ENCODE measurements around the gene MAP3K14.

The MAP3K14 gene

DNA sequence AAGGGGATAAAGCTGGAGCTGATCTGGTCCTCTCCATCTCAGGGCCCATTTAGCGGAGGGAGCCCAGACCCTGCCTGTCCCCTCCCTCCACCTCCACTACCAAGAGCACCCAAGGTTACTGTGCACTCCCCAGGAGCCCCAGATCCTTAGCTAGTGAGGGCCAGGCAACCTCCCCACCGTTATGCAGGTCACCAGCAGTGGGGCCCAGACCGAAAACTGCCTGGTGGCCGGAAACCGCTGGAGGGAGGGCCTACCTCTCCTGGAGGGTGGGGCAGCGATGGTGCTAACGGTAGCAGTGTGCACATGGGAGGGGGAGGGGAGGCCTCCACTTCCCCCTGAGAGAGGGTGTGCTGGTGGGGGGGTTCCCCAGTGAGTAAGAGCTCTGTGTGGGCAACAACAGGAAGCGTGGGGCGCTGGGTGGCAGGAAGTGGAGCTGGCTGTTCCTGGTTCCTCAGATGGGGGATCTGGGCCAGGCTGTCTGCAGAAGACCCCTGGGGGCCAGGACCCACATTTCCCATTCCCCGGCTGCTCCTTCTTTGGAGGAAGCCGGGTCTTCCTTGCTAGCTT is 90.8 kb downstream of the MAP3K14 start:
- H3K4me2 ChIP-seq (ENCODE audit: low read length) = peak overlapping the region; percentile 86
- peaks cover 75% of the 10 kb centered on the region for H3K79me2 ChIP-seq (ENCODE audit: control insufficient read depth, low read length)
- H3K4me3 ChIP-seq (ENCODE audit: low read length) = peak overlapping the region; percentile 95
- no peak for TF ChIP-seq EZH2phosphoT487 (IDR thresholded peaks at IDR 0.05; ENCODE audit: borderline replicate concordance, low read length)
- TF ChIP-seq, protein P1, sequence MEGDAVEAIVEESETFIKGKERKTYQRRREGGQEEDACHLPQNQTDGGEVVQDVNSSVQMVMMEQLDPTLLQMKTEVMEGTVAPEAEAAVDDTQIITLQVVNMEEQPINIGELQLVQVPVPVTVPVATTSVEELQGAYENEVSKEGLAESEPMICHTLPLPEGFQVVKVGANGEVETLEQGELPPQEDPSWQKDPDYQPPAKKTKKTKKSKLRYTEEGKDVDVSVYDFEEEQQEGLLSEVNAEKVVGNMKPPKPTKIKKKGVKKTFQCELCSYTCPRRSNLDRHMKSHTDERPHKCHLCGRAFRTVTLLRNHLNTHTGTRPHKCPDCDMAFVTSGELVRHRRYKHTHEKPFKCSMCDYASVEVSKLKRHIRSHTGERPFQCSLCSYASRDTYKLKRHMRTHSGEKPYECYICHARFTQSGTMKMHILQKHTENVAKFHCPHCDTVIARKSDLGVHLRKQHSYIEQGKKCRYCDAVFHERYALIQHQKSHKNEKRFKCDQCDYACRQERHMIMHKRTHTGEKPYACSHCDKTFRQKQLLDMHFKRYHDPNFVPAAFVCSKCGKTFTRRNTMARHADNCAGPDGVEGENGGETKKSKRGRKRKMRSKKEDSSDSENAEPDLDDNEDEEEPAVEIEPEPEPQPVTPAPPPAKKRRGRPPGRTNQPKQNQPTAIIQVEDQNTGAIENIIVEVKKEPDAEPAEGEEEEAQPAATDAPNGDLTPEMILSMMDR (IDR thresholded peaks at IDR 0.05; ENCODE audit: low read depth, low read length, poor library complexity, severe bottlenecking) = no peak
- H3K36me3 ChIP-seq (ENCODE audit: control insufficient read depth, low read length) = no peaks in the 10 kb centered on the region
- H3K27ac ChIP-seq (ENCODE audit: low read depth, low read length) = peak overlapping the region; percentile 88
- peaks cover 78% of the 10 kb centered on the region for H3K4me1 ChIP-seq (ENCODE audit: control insufficient read depth, low read length)
- H3K9me3 ChIP-seq (ENCODE audit: control insufficient read depth, insufficient read depth, low read length) = no peaks in the 10 kb centered on the region
- H3F3A ChIP-seq (ENCODE audit: control insufficient read depth, insufficient read depth) = peaks cover 12% of the 10 kb centered on the region; the same call in 1 of the 2 replicates
- H4K20me1 ChIP-seq (ENCODE audit: control insufficient read depth, insufficient read depth, low read depth, low read length) = no peaks in the 10 kb centered on the region
- no peaks in the 10 kb centered on the region for H3K9me2 ChIP-seq (replicated peaks; ENCODE audit: control insufficient read depth, low read length)
- H3K27me3 ChIP-seq (ENCODE audit: control insufficient read depth, low read length) = peaks cover 3% of the 10 kb centered on the region; the same call in 1 of the 2 replicates

DNA sequence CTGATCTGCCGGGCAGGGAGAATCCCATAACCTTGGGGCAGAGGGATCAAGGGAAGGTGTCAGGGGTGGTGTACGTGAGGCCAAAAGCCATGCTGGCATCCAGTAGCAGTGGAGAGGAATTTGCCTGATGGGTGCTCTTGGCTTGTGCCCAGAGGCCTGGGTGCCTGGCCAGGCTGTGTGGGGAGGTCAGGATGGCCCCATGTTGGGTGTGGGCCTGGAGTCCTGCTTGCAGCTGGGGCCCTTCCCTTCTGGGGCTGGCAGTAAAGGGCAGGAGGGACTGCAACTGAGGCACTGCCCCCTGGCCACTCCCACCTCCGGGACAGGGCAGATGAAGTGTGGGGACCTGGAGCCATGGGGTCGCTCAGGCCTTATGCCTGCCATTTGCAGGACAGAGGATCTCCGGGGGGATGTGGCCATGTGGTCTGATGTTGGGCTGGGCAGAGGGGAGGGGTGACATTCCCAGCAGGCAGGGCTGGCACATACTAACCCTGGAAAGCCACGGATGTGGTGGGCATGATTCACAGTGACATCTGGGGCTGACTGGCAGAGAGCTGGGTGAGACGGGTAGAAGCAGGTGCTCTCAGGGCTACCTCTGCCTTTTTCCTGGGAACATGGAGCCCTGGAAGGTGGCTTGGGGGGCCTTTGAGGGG is 91.6 kb downstream of the MAP3K14 start:
- TF ChIP-seq, protein P1 (IDR thresholded peaks at IDR 0.05; ENCODE audit: low read depth, low read length, poor library complexity, severe bottlenecking) = no peak
- TF ChIP-seq EZH2phosphoT487 (IDR thresholded peaks at IDR 0.05; ENCODE audit: borderline replicate concordance, low read length) = no peak
- Histone ChIP-seq H3K9me2 (replicated peaks; ENCODE audit: control insufficient read depth, low read length) (no peaks in the 10 kb centered on the region), H3K4me3 (ENCODE audit: low read length) (peak overlapping the region; percentile 95), H3F3A (ENCODE audit: control insufficient read depth, insufficient read depth) (peaks cover 20% of the 10 kb centered on the region), H3K27ac (ENCODE audit: low read depth, low read length) (peak overlapping the region; percentile 88), H3K4me2 (ENCODE audit: low read length) (peak overlapping the region; percentile 86), H3K9me3 (ENCODE audit: control insufficient read depth, insufficient read depth, low read length) (no peaks in the 10 kb centered on the region), H3K79me2 (ENCODE audit: control insufficient read depth, low read length) (peaks cover 75% of the 10 kb centered on the region), H4K20me1 (ENCODE audit: control insufficient read depth, insufficient read depth, low read depth, low read length) (no peaks in the 10 kb centered on the region), H3K36me3 (ENCODE audit: control insufficient read depth, low read length) (no peaks in the 10 kb centered on the region), H3K4me1 (ENCODE audit: control insufficient read depth, low read length) (peaks cover 82% of the 10 kb centered on the region), H3K27me3 (ENCODE audit: control insufficient read depth, low read length) (peaks cover 6% of the 10 kb centered on the region; the same call in 1 of the 2 replicates)

DNA sequence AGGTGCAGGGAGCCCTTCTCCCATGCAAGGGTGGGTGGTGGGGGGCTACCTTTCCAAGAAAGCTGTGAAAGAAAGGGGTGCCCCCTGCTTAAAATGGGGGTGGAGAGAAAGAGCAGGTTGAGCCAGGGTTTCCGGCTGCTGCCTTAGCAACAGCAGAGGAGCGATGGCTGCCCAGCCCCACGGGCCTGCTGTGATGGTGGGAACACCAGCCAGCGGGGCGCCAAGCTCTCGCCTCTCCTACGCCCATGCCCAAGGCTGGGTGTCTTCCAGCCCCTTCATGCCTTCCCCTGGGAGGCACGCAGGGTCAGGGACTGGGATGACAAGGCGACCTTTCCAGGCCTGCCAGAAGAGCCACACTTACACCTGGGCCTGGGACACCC is 92.2 kb downstream of the MAP3K14 start:
- no peaks in the 10 kb centered on the region for H3K9me2 ChIP-seq (replicated peaks; ENCODE audit: control insufficient read depth, low read length)
- peaks cover 78% of the 10 kb centered on the region for H3K4me1 ChIP-seq (ENCODE audit: control insufficient read depth, low read length)
- peaks cover 72% of the 10 kb centered on the region for H3K79me2 ChIP-seq (ENCODE audit: control insufficient read depth, low read length)
- H3F3A ChIP-seq (ENCODE audit: control insufficient read depth, insufficient read depth) = peaks cover 22% of the 10 kb centered on the region
- peak overlapping the region; percentile 95 for H3K4me3 ChIP-seq (ENCODE audit: low read length)
- H4K20me1 ChIP-seq (ENCODE audit: control insufficient read depth, insufficient read depth, low read depth, low read length) = no peaks in the 10 kb centered on the region
- no peaks in the 10 kb centered on the region for H3K36me3 ChIP-seq (ENCODE audit: control insufficient read depth, low read length)
- peaks cover 6% of the 10 kb centered on the region; the same call in 1 of the 2 replicates for H3K27me3 ChIP-seq (ENCODE audit: control insufficient read depth, low read length)
- peak overlapping the region; percentile 88 for H3K27ac ChIP-seq (ENCODE audit: low read depth, low read length)
- peak overlapping the region; percentile 86 for H3K4me2 ChIP-seq (ENCODE audit: low read length)
- TF ChIP-seq, protein P1 (IDR thresholded peaks at IDR 0.05; ENCODE audit: low read depth, low read length, poor library complexity, severe bottlenecking) = no peak
- TF ChIP-seq EZH2phosphoT487 (IDR thresholded peaks at IDR 0.05; ENCODE audit: borderline replicate concordance, low read length) = no peak
- H3K9me3 ChIP-seq (ENCODE audit: control insufficient read depth, insufficient read depth, low read length) = no peaks in the 10 kb centered on the region

Measured in DOHH2 (cell line).